Measurements from ENCODE around the gene LDB3. TPM values are rescaled to one million over a fixed set of nuclear protein-coding genes. Genes with fewer than 3 reads are reported as not detected.

LDB3 gene
- total and polyA plus RNA-seq, 9 of the 15 experiments (the other 6 are each of a cell fraction or from before 2014, with no cell fraction given), result 0.03 TPM; not detected in 8

GRCh38 chr10:86663576-86664339 lies 4.6 kb upstream of the LDB3 start (continued):
- no peak for TF ChIP-seq ZNF518B (CRISPR knock-in tag; IDR thresholded peaks at IDR 0.05)
- TF ChIP-seq KDM4B (IDR thresholded peaks at IDR 0.05; ENCODE audit: borderline replicate concordance in 2 of 2, low read depth in 1 of 2), result no peak
- no peak for TF ChIP-seq NFIC (IDR thresholded peaks at IDR 0.05)
- TF ChIP-seq ARID3B (CRISPR knock-in tag; IDR thresholded peaks at IDR 0.05; ENCODE audit: borderline replicate concordance), result no peak
- no peak for TF ChIP-seq JUNB (CRISPR knock-in tag; conservative IDR thresholded peaks at IDR 0.05)
